Tibial nerve (tissue), 4 donors: Measurements from ENCODE around the gene CALD1. TPM values are rescaled to one million over a fixed set of nuclear protein-coding genes. Genes with fewer than 3 reads are reported as not detected.

Source experiments
- DNase-seq, 2 donors: peaks; one replicate each; pipeline ENCODE4 v3.0.0-alpha.2; 2019; ENCODE audit warnings: low spot score in 2 of 2
- H3K27ac ChIP-seq, 4 donors: fragments of 200-600 bp; sonication (generic) in 3 of 4; one replicate each; pipeline ENCODE4 v1.5.1; 2017 to 2019; ENCODE audit warnings: mild to moderate bottlenecking in 1 of 4
- H3K27me3 ChIP-seq, 2 donors: fragments of 200-600 bp; sonication (generic) in 1 of 2; one replicate each; pipeline versions ENCODE4 v1.5.1 to v1.6.0; 2017 to 2019
- H3K36me3 ChIP-seq, 3 donors: fragments of 200-600 bp; sonication (generic); one replicate each; pipeline ENCODE4 v1.5.1; 2018 to 2019
- H3K4me1 ChIP-seq, 4 donors: fragments of 200-600 bp; sonication (generic) in 3 of 4; one replicate each; pipeline ENCODE4 v1.5.1; 2017 to 2019
- H3K4me3 ChIP-seq, 4 donors: fragments of 200-600 bp; sonication (generic) in 3 of 4; one replicate each; pipeline ENCODE4 v1.5.1; 2017 to 2019; ENCODE audit warnings: mild to moderate bottlenecking in 1 of 4, moderate library complexity in 1 of 4
- H3K9me3 ChIP-seq, 4 donors: fragments of 200-600 bp; sonication (generic) in 3 of 4; one replicate each; pipeline ENCODE4 v1.5.1; 2017 to 2019
- CTCF ChIP-seq, 5 experiments: fragments of 200-600 bp in 3 of 5; fragments of 450-650 bp in 2 of 5; sonication (generic) in 3 of 5; IDR thresholded peaks; one replicate each; pipeline ENCODE4 v1.5.1; 2016 to 2019; ENCODE audit warnings: antibody characterized with exemption in 5 of 5, mild to moderate bottlenecking in 3 of 5, moderate library complexity in 2 of 5
- EP300 ChIP-seq, 2 donors: sonication (generic); formaldehyde crosslinking; IDR thresholded peaks; one replicate each; pipeline ENCODE4 v1.6.1; 2017; ENCODE audit warnings: antibody characterized with exemption in 2 of 2, mild to moderate bottlenecking in 1 of 2
- POLR2A ChIP-seq, 2 donors: fragments of 450-650 bp; IDR thresholded peaks; one replicate each; pipeline ENCODE4 v1.6.1; 2017; ENCODE audit warnings: antibody characterized with exemption in 2 of 2, mild to moderate bottlenecking in 2 of 2, moderate library complexity in 2 of 2
- WGBS, 2 donors: methylation state at CpG; one replicate each; pipeline ENCODE4 v1.1.5; 2018; 5-methylcytosine and 5-hydroxymethylcytosine counted together
- total RNA-seq, 4 donors: library from RNA; depleted of rRNA; stranded (reverse); fragments of >200 nt; gene quantifications; one replicate each; pipeline ENCODE4 v1.1.0, GENCODE V29; 2016

CALD1 gene
- total RNA-seq, 4 donors from 2014 or later, result 320 to 870 (median 433) TPM

- Histone ChIP-seq H3K36me3 (peaks cover 0 to 25% (median 0%) of the 10 kb centered on the region in 3 donors), H3K4me1 (peaks cover 0 to 37% (median 8%) of the 10 kb centered on the region in 4 donors)
- WGBS, 2 donors, result 64 to 92% methylated on average over 4 of the region's 4 CpGs
Observed at GRCh38 chr7:134939136-134939535, 159.7 kb downstream of the CALD1 start.

GRCh38 chr7:134940729-134941128 is 161.3 kb downstream of the CALD1 start:
- no peaks in the 10 kb centered on the region for H3K27me3 ChIP-seq
- no peaks in the 10 kb centered on the region for H3K9me3 ChIP-seq
- peaks cover 0 to 15% (median 0%) of the 10 kb centered on the region in 3 donors for H3K36me3 ChIP-seq
- peak overlapping the region in 1 of 4 donors; percentile 40 for H3K27ac ChIP-seq
- no peak for DNase-seq
- TF ChIP-seq CTCF (IDR thresholded peaks at IDR 0.05), result no peak
- no peak for TF ChIP-seq EP300 (IDR thresholded peaks at IDR 0.05)
- TF ChIP-seq POLR2A (IDR thresholded peaks at IDR 0.05), result no peak
- H3K4me1 ChIP-seq, result peaks cover 0 to 30% (median 8%) of the 10 kb centered on the region in 4 donors
- H3K4me3 ChIP-seq, result no peak overlapping the region

More at GRCh38 chr7:134939136-134939535, 159.7 kb downstream of the CALD1 start:
- no peak for DNase-seq
- Histone ChIP-seq H3K9me3 (no peaks in the 10 kb centered on the region), H3K27me3 (no peaks in the 10 kb centered on the region), H3K4me3 (no peak overlapping the region), H3K27ac (no peak overlapping the region)
- TF ChIP-seq EP300 (IDR thresholded peaks at IDR 0.05) (no peak), POLR2A (IDR thresholded peaks at IDR 0.05) (no peak), CTCF (IDR thresholded peaks at IDR 0.05) (no peak)

GRCh38 chr7:134941185-134941900 is 161.9 kb downstream of the CALD1 start:
- H3K9me3 ChIP-seq, result no peaks in the 10 kb centered on the region
- DNase-seq, result no peak
- peaks cover 0 to 30% (median 8%) of the 10 kb centered on the region in 4 donors for H3K4me1 ChIP-seq
- TF ChIP-seq CTCF (IDR thresholded peaks at IDR 0.05) (no peak), POLR2A (IDR thresholded peaks at IDR 0.05) (no peak), EP300 (IDR thresholded peaks at IDR 0.05) (peak in 1 of 2 donors; percentile 21)
- peaks cover 0 to 9% (median 0%) of the 10 kb centered on the region in 3 donors for H3K36me3 ChIP-seq
- H3K4me3 ChIP-seq, result no peak overlapping the region
- no peaks in the 10 kb centered on the region for H3K27me3 ChIP-seq
- H3K27ac ChIP-seq, result peak overlapping the region in 2 of 4 donors; percentile 29 to 40
- 55 to 59% methylated on average over 3 of the region's 3 CpGs for WGBS, 2 donors

- H3K27ac ChIP-seq, result peak overlapping the region in 2 of 4 donors; percentile 3 to 29
- H3K4me1 ChIP-seq, result peaks cover 0 to 27% (median 5%) of the 10 kb centered on the region in 4 donors
- peaks cover 0 to 12% (median 0%) of the 10 kb centered on the region in 3 donors for H3K36me3 ChIP-seq
- TF ChIP-seq EP300 (IDR thresholded peaks at IDR 0.05) (no peak), CTCF (IDR thresholded peaks at IDR 0.05) (no peak), POLR2A (IDR thresholded peaks at IDR 0.05) (no peak)
- 77 to 81% methylated on average over 5 of the region's 5 CpGs for WGBS, 2 donors
- H3K9me3 ChIP-seq, result no peaks in the 10 kb centered on the region
- no peak for DNase-seq
- H3K4me3 ChIP-seq, result no peak overlapping the region
- no peaks in the 10 kb centered on the region for H3K27me3 ChIP-seq
Observed at GRCh38 chr7:134941952-134942351, 162.5 kb downstream of the CALD1 start.

- Histone ChIP-seq H3K27ac (no peak overlapping the region), H3K9me3 (no peaks in the 10 kb centered on the region), H3K36me3 (peaks cover 0 to 22% (median 0%) of the 10 kb centered on the region in 3 donors), H3K4me1 (peaks cover 0 to 18% (median under 1%) of the 10 kb centered on the region in 4 donors), H3K4me3 (no peak overlapping the region), H3K27me3 (no peaks in the 10 kb centered on the region)
- TF ChIP-seq CTCF (IDR thresholded peaks at IDR 0.05) (no peak), EP300 (IDR thresholded peaks at IDR 0.05) (no peak)
- no peak for DNase-seq
- WGBS, 2 donors, result 67 to 68% methylated on average over 9 of the region's 9 CpGs
Observed at GRCh38 chr7:134942690-134943466, 163.4 kb downstream of the CALD1 start.
